DMS79 treated with DMSO at 0.1 percent for 48 hours (cell line): ENCODE data around the gene FAM24B.

Source experiments
- DNase-seq: peaks from one replicate; lab custom pipeline; 2025; lab: John Stamatoyannopoulos, UW

Gene FAM24B

DNA sequence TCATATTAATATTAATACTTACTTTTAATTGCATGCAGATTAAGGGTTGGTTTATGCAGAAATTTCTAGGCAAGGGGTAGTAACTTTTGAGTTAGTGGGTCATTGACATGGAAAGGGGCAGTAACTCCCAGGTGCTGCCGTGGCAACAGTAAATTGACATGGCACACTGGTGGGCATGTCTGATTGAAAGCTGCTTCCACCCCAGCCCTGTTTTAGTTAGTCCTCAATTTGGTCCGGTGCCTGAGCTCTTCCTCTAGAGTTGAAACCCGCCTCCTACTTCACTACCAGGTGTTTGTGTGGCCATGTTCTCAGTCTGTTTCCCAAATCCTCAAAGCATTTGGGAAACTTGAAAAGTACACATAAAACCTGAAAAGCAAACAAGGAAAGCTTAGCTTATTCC is 52.1 kb downstream of the FAM24B start:
- no peak for DNase-seq

DNA sequence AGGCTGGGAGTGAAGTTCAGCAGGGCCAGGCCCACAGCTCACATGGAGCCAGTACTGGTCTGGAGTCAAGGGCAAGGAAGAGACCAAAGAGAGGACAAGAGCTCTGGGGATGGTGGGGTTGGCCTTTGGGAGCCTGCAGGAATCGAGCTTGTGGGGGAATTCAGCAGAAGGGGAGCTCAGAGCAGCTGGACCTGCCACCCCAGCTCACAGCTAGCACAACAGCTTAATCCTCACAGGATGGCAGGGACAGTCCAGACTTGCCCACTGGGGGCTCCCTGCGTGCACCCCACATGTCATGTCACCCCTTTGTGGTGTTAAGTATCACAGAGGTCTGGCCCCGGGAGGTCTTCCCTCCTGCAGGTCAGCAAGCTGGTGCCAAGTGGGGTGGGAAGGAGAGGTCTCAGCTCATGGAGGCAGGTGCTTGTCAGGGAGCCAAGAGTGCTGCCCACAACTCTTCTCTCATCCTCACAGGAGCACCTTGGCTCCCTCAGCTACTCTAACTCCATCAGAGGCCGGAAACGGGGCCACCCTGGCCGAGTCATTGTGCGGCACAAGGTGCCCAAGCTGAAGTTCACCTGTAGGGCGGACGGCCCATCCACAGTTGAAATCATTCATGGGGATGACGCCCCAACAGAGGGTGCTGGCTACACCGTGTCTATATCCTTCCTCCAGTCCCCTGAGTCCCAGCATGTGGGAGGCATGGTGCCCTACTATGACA is 56.2 kb downstream of the FAM24B start:
- no peak for DNase-seq

DNA sequence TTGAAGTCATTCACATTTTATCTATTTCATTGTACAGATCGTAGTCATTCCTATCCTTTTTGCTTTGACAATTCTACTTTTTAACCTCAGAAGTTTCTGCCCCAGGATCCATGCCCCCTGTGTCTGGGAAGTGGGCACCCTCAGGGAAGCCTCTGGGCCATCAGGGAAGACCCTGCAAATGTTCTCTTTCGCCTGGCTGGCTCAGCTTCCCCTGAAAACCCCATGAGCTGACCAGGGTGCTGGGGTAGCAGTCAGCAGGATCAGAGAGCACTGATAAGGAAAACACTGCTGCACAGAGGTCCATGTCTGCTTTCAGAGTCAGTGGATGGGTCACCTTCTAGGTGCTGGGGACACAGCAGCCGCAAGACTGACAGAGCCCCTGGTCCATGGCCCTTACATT is 57.6 kb downstream of the FAM24B start:
- no peak for DNase-seq

DNA sequence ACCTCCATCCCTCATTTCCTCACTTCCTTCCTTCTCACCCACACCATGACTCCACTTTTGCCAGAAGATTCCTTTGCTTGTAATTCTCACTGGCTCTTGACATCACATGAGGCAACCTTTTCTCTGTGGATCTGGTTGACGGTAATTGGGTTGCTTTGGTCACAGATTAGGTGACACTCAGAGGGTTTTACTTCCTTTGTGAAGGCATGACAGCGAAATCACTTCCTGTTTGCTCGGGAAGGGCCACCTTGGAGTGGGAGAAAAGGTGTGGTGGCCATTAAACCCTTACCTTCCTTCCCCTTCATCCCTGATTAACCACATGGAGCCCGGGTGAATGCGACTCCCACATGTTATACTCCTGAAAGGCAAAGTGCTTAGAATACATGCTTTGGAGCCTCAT is 63.9 kb downstream of the FAM24B start:
- DNase-seq = no peak

DNA sequence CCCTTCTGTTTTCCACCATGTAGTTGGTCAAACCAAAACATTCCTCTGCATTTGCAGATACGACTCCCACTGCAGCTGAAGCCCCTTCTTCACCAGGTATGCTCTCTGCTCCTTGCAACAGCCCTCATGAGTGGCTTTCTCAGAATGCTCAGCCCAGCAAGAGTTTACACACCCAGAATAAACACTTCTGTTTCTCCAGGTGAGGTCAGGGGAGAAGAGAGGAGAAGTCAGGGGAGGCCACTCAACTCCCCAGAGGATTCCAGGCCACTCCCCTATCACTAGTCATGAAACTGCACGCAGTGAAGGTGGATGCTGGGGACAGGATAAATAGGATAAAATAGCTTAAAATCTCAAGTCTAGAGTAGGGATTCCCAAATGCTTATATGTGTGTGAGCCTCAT is 64.9 kb downstream of the FAM24B start:
- no peak for DNase-seq

DNA sequence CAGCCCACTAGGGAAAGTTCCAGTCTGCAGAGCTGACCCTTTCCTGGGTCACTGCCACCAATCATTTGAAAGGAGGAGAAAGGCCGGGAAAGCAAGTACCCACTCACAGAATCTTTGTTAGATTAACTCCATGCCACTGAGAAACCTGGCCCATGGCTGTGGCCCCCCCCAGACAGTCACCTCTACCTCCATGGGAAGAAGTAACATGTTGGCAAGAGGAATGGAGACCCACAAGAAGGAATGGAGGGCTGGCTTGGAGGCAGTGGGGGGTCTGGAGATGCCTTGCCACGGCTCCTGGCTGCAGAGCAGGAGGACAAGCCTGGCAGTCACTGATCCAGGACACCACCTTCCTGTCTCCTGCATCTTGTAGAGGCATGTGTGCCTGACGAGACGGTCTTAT is 66.6 kb downstream of the FAM24B start:
- no peak for DNase-seq

DNA sequence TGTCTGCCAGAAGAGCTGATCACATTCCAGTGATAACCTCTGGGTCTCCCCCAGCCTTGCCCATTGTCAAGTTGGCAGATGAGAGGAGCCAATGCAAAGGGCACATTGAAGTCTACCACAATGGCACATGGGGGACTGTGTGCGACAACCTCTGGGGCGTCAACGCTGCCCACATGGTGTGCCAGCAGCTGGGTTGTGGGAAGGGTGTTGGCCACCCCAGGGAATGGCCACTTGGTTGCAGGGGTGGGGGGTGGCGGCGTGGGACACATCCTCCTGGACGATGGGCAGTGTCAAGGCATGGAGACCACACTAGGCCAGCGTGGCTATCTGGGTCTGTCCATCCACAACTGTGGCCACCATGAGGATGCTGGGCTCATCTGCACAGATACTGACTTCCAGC is 77.1 kb downstream of the FAM24B start:
- no peak for DNase-seq
